ELF-1 (cell line): ENCODE results near the gene COL25A1.
"Not testable (repeated sequence)": the region's sequence is repeated elsewhere in the genome, so short reads cannot be mapped to it uniquely, and the experiment has no call there.

Experiments
- DNase-seq: peaks from one replicate; pipeline ENCODE4 v3.0.0-alpha.2; 2016; ENCODE audit warnings: low read depth, low spot score

Gene COL25A1

GRCh38 chr4:108954880-108955279, 347.6 kb downstream of the COL25A1 start:
- DNase-seq = no peak

DNA sequence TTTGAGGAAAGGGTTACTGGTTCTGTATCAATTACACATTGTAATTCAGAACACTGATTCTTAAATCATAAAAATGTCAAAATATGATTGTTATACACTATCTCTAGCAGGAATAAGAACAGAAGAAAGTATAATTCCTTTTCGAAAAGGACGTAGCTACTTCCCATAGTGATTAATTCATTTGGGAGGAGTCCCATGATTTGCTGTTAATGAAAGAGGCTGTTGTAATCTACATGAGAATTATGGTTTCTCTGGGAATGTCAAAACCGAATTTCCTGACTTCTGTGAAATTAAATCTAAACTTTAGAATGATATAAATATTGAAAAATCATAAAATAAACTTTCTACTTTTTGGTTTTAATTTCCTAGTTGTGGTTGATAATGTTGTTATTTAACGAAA, 348.5 kb downstream of the COL25A1 start:
- DNase-seq = no peak

GRCh38 chr4:108950158-108950915, 352.1 kb downstream of the COL25A1 start:
- no peak for DNase-seq

GRCh38 chr4:108947526-108947925, 354.9 kb downstream of the COL25A1 start:
- no peak for DNase-seq

- no peak for DNase-seq
Observed at GRCh38 chr4:108946237-108946636, 356.2 kb downstream of the COL25A1 start.

DNA sequence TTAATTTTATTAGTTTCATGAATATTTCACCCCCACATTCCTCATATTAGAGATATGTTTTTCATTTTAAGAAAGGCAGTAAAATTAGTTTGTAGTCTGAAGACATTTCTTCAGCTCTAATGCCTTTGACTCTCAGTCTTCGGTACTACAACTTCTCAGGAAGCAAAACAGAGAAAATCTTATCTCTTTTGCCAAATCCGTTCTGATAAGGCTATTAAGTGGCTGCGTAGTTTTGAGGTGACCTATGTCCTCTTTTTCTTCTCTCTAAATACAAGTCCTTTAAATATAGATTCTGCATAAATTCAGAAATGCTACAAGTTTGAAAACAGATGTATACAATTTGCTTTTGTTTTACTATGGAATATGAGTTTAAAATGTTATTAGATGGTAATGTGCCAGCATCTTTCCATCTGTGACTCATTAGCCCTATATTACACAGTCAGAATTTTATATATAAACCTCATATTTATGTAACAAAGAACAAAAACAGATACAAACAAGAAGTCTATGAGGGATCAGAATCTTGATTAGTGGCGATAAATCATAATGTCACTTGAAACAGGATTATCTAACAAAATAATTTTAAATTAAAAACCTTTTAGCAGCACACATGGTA, 358.4 kb downstream of the COL25A1 start:
- no peak for DNase-seq

DNA sequence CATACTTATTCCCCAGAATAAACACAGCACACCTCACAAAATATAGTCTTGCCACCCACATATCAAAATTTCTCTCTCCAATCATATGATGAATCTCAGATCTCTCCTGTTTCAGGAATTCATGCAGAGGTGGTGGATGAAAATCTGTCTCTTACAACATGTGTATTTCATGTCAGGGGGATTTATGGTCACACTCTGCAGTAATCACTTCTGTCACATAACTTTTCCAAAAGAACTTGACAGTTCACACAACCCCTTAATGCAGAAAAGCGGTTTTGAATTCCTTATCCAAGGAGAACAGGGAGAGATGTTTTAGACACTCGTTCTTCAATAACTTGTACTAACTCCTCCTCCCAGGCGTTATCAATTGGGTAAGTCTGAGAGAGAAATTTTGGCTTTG, 359.1 kb downstream of the COL25A1 start:
- no peak for DNase-seq

GRCh38 chr4:108941904-108942430, 360.5 kb downstream of the COL25A1 start:
- DNase-seq = no peak

DNA sequence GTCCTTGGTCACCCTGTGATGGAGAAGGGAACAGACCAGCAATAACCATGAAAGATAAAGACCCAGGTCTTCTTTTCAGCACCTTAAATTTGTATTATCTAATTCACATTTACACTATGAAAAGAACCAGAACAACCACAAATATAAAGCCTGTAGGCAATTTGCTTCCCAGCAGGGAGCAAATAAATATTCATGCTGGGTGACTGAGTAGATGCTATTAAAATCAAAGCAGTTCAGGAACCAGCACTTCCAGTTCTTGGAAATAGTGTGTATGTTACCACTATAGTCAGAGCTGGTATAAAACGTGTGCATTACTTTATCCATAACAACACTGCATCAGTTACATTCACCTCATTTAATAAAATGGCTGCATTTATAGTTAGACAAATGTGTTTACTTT, 361.8 kb downstream of the COL25A1 start:
- no peak for DNase-seq

DNA sequence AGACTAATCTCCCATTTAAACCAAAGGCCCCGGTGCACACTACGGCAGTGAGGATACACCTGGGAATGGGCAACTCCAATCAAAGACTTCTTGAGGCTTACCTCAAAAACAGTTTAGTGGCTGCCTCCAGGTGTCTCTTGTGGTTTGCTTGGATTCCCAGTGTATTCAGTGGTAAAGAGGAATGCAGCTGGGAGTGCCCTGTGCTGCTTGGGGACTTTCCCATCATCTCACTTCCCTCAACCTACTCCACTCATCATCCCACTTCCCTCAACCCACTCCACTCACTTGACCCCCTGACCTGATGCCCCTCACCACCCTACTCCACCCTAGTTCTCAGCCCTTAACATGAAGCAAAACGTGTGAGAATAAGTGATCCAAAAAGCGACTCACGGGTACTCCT, 362.3 kb downstream of the COL25A1 start:
- DNase-seq = peak; percentile 9

DNA sequence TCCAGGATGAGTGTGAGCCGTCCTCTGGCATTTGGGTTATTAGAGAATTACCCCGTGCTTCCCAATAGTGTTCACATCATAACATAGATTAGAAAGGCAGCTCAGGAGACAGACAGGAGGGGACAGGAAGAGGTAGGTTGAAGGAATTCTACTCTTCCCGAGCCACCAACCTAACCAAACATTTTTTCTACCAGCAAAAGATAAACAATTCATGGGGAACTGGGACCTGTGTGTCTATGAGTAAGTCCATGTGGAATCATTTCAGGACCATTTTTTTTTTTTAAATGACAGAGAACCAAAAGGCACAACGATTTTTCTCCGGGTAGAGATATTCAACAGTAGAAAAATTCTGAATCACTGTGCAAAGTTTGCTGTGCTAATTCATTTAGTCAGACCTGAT, 365.4 kb downstream of the COL25A1 start:
- DNase-seq = no peak

DNA sequence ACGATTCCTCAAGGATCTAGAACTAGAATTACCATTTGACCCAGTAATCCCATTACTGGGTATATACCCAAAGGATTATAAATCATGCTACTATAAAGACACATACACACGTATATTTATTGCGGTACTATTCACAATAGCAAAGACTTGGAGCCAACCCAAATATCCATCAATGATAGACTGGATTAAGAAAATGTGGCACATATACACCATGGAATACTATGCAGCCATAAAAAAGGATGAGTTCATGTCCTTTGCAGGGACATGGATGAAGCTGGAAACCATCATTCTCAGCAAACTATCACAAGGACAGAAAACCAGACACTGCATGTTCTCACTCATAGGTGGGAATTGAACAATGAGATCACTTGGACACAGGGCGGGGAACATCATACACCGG, 368.5 kb downstream of the COL25A1 start:
- DNase-seq = not testable (repeated sequence)

GRCh38 chr4:108933046-108933445, 369.4 kb downstream of the COL25A1 start:
- no peak for DNase-seq

GRCh38 chr4:108931926-108932325, 370.5 kb downstream of the COL25A1 start:
- DNase-seq = no peak

DNA sequence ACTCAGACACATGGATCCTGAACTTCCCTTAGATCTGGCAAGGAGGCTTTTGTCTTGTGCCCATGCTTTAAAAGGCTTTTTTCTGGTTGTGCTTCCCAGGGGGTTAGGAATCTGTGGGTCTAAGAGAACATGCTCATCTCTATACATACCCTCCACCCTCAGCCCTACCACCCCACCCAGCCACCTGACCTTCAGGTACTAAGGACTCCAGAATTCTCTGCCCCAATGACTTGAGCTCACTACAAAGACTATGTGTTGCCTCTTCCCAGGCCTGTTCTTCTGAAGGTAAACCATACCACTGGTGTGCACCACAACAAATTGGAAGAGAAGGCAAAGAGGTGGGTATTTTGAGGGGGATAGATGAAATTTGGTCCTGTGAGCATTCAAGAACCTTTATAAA, 372.3 kb downstream of the COL25A1 start:
- DNase-seq = no peak

DNA sequence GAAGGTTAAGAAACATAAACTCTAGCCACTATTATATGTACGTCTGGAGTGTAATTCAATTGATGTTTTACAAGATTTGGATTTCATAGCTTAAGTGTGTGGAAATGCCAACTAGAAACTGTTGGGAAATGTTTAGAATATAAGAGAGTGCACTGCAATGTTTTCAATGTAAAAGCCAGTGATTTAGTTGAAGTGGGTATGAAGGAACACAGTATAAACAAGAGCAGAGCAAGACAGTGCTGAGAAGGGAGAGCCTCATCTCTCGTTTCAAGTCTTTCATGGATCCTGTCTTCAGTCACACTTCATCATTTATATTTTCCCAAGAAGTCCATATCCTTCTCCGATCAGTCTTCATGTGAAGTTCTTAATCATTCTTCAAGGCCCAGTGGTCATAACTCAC, 375.7 kb downstream of the COL25A1 start:
- DNase-seq = no peak

DNA sequence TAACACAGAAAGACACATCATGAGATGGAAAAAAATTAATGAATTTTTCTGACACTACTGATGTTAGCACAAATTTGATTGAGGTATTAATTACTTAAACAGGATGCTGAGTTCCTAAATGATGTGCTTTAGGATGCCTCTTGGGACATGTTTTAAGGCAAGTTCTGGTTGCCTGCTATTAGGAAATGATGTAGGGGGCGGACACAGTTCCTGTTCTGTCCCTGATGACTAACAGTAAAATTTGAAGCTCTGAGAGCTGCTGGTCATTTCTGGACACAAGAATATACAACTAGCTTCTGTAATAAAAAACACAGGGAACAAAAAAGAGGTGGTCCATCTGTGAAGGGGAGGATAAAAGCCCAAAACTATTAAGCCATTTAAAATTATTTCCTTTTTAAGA, 376.4 kb downstream of the COL25A1 start:
- DNase-seq = no peak

DNA sequence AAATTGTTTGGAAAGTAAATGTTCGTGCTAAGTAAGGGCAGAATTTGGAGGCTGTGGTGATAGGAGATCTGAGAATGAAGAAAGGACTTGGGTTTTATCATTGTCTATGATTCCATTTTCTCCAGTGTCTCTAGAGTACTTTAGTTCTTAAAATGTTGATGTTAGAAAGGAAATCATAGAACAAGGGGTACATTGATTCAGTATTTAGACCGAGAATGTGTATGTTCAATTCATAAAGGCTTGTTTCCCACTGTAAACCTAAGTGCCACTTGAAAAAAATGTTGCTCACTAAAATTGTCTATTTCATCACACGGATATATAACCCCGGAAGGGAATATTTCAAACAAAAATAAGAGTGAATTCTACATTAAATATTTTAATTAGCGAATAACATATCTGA, 380.3 kb downstream of the COL25A1 start:
- no peak for DNase-seq

DNA sequence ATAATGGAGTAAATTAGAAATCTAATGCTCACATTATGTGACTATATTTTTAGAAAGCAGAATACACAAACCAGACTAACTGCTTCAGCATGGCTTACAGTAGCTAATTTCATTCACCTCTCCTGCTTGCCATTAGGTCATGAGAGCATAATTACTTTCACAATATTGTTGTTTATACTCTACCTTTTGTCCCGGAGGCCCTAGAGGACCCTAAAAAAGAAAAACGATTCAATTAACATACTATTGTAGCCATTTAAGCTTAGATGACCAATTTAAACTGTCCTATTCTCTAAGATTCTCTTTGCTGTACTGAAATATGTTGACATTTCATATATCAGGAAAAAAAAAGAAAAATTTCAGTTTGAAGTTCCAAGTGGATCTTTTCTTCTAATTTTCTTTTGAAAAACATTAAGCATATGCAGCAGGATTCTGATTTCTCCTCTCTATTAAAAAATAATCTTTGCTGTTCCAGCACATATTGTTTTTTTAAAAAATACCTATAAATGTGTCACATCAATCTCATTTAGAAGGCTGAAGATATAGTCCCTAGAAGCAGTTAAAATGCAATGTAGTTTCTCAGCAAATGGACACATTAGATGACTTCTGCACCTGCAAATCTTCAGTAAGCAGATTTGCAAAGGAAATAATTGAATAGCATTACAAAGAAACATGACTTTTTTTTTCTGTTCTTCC, 381.9 kb downstream of the COL25A1 start:
- DNase-seq = no peak

GRCh38 chr4:108919226-108919893, 383.1 kb downstream of the COL25A1 start:
- no peak for DNase-seq

DNA sequence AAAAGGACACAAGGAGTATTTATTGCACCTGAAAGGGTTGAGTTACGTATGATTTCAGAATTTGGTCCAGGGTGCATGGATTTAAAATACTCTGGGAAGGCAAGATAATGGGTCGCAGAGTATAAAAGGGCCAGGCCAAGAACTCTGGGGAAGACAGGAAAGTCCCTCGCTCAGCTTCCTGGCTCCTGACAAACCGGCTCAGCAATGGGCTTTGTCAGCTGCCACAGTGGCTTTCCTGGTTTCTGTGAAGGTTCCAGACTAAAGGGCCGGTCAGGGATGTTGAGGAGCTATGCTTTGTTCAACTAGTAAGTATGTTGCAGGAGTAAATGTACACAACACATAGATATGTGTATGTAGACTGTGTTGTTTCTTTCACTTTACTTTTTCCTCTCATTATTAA, 385.2 kb downstream of the COL25A1 start:
- peak; percentile 15 for DNase-seq

DNA sequence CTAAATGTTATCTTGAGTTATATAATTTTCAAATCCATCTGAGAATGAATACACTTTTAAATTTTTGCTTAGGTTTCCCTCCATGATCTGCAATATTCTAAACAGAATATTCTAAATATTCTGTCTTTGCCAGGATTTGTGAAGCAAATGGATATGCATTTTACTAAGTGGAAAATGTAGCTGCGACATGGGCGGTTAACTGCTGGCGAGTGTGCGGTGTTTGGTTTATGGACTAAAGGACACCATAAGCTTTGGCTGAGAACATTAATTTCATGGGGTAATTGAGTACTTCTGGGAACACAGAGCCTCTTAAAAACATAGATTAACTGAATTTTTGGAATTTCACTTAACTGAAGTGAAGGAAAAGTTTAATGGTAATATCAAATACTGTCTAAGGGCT, 385.8 kb downstream of the COL25A1 start:
- no peak for DNase-seq
